Neural crest cell (in vitro differentiated cells): ENCODE results near the gene ADIG. TPM values are rescaled to one million over a fixed set of nuclear protein-coding genes. Genes with fewer than 3 reads are reported as not detected.

Source experiments
- DNase-seq: peaks from one replicate; pipeline ENCODE4 v3.0.0; 2021; ENCODE audit warnings: low read depth, mixed read lengths, low spot score
- H3K27ac Mint-ChIP-seq: one replicate; pipeline ENCODE4 v1.8.0; 2021; ENCODE audit warnings: mild to moderate bottlenecking, mixed read lengths; ENCODE audit not compliant: unreplicated experiment
- H3K27me3 Mint-ChIP-seq: 2 replicates; pipeline ENCODE4 v1.8.0; 2021; ENCODE audit warnings: low read depth, mild to moderate bottlenecking, mixed read lengths
- H3K36me3 Mint-ChIP-seq: 2 replicates; pipeline ENCODE4 v1.8.0; 2021; ENCODE audit warnings: low read depth, mild to moderate bottlenecking, mixed read lengths
- H3K4me1 Mint-ChIP-seq: 2 replicates; pipeline ENCODE4 v1.8.0; 2021; ENCODE audit warnings: mixed read lengths
- H3K4me3 Mint-ChIP-seq: one replicate; pipeline ENCODE4 v1.8.0; 2021; ENCODE audit warnings: mild to moderate bottlenecking, mixed read lengths
- H3K9me3 Mint-ChIP-seq: 2 replicates; pipeline ENCODE4 v1.8.0; 2021; ENCODE audit warnings: mixed read lengths
- total RNA-seq: library from RNA; stranded (reverse); gene quantifications from 2 replicates; pipeline ENCODE4 v1.2.1, GENCODE V29; 2021
- TF ChIP-seq, protein P1 (sequence below): fragments of 200-600 bp; sonication (generic); conservative IDR thresholded peaks from 2 replicates; pipeline ENCODE4 v1.5.0; 2021; ENCODE audit warnings: antibody characterized with exemption, mild to moderate bottlenecking

The ADIG gene
- total RNA-seq, 1 donor from 2014 or later: not detected

DNA sequence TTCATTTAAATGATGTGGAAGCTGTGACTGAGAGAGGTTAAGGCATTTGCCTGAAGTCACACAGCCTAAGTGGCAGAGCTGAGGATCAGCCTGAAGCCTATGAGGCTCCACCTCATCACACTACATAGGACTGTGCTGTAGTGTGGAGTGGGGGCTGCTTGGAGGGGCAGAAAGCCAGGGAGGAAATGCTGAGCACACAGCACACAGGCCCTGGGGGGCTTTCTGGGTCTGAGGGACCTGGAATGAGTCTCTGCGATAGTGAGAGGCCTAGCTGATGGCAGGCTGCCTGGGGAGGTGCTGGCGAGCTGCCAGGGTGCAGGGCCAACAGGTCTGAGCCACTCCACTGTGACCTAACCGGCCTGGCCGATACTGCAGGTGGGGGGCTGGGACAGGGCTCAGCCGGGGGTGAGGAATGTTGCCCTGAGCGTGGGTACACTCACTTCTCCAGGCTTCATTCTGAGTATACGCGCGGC, 18.4 kb downstream of the ADIG start:
- Mint-ChIP-seq H3K4me1 (peaks cover 11% of the 10 kb centered on the region), H3K4me3 (no peak overlapping the region), H3K36me3 (no peaks in the 10 kb centered on the region), H3K27me3 (peaks cover 53% of the 10 kb centered on the region), H3K27ac (no peak overlapping the region), H3K9me3 (no peaks in the 10 kb centered on the region)
- TF ChIP-seq, protein P1, sequence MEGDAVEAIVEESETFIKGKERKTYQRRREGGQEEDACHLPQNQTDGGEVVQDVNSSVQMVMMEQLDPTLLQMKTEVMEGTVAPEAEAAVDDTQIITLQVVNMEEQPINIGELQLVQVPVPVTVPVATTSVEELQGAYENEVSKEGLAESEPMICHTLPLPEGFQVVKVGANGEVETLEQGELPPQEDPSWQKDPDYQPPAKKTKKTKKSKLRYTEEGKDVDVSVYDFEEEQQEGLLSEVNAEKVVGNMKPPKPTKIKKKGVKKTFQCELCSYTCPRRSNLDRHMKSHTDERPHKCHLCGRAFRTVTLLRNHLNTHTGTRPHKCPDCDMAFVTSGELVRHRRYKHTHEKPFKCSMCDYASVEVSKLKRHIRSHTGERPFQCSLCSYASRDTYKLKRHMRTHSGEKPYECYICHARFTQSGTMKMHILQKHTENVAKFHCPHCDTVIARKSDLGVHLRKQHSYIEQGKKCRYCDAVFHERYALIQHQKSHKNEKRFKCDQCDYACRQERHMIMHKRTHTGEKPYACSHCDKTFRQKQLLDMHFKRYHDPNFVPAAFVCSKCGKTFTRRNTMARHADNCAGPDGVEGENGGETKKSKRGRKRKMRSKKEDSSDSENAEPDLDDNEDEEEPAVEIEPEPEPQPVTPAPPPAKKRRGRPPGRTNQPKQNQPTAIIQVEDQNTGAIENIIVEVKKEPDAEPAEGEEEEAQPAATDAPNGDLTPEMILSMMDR: no peak
- DNase-seq: no peak

DNA sequence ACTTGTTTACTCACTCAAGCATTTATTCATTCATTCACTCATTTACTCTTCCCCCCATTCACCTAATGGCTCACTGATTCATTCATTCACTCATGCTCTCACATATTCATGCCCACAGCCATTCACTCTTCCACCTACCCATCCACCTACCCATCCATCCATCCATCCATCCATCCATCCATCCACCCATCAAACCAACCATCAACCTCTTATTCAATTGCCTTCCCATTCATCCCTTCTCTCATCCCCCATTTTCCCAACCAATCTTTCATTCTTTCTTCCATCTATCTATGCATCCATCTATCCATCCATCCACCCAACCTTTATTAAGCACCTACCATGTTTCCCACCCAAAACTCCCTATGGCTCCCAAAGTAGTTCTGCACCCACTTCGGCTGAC, 19.1 kb downstream of the ADIG start:
- H3K27ac Mint-ChIP-seq: no peak overlapping the region
- H3K4me3 Mint-ChIP-seq: no peak overlapping the region
- peaks cover 53% of the 10 kb centered on the region for H3K27me3 Mint-ChIP-seq
- H3K9me3 Mint-ChIP-seq: no peaks in the 10 kb centered on the region
- TF ChIP-seq, protein P1: no peak
- no peaks in the 10 kb centered on the region for H3K36me3 Mint-ChIP-seq
- H3K4me1 Mint-ChIP-seq: peaks cover 15% of the 10 kb centered on the region
- no peak for DNase-seq

DNA sequence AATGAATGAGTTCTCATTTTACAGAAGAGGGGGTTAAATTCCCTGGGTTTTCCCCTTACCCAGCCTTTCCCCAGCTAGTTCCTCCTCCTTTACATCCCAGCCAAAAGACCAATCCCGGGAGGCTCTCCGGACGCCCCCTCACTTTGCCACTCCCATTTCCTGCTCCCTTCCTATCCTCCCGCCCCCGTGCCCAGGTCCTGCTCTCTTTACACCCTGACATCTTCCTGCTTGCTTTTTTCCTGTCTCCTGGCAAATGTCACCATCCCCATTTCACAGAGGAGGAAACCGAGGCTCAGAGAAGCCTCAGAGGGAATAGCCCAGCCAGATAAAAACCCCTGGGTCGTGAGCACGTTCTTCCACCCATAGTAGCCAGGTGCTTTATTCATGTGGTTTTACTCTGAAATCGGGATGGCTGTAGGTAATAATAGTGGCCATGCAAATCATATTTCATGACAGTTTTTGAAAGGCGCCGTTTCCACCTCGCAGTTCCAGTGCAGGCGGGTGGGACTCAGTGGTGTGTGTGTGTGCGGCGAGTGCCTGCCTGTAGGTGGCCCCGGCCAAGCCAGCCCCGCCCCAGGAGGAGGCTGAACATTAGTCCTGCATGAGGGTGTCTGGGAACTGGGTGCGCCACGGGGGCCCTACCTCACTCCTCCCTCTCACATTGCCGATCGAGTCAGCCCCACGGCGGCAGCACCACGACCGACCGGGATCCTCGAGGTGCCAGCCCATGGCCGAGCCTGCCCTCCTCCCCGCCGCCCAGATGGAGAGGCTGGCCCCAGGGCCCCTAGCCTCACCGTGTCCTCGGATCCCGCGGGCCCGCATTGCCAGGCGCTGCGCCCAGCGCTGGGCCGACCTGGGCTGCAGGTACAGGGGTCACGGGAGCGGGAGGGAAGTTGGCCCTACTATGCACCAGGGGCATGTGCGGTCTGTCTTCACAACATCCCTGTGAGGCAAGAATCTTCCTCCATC, 20.5 kb downstream of the ADIG start, which contains the start of gene ARHGAP40:
Gene ARHGAP40, plus strand, starts transcription at position 594 of the 969 bp plus-strand sequence.
- H3K4me1 Mint-ChIP-seq: peaks cover 19% of the 10 kb centered on the region
- DNase-seq: no peak
- no peak within 1 kb of the TSS for H3K4me3 Mint-ChIP-seq
- TF ChIP-seq, protein P1: peak; percentile 55
- H3K9me3 Mint-ChIP-seq: no peaks in the 10 kb centered on the region
- H3K36me3 Mint-ChIP-seq: no peaks in the 10 kb centered on the region
- H3K27ac Mint-ChIP-seq: peak within 1 kb of the TSS; percentile 58
- H3K27me3 Mint-ChIP-seq: peaks cover 53% of the 10 kb centered on the region

DNA sequence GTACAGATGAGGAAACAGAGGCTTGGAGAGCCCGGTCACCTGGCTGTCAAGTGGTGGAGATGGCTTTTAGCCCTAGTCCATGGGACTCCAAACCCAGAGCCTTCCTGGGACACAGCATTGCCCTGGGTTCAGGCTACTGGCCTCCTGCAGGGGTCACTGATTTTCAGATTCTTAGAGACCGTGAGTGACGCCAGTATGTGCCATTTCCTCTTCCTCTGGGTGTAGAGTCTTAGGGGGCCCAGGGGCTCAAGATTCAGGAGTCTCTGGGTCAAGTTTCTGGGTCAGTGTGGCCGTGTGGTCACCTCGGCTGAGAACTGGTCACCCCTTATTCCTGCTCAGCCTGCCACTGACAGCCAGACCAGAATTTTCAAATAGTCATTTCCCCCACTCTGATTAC, 21.2 kb downstream of the ADIG start:
- peaks cover 49% of the 10 kb centered on the region for H3K27me3 Mint-ChIP-seq
- no peaks in the 10 kb centered on the region for H3K36me3 Mint-ChIP-seq
- H3K4me3 Mint-ChIP-seq: no peak overlapping the region
- no peaks in the 10 kb centered on the region for H3K9me3 Mint-ChIP-seq
- no peak for DNase-seq
- H3K27ac Mint-ChIP-seq: no peak overlapping the region
- TF ChIP-seq, protein P1: no peak
- peaks cover 19% of the 10 kb centered on the region for H3K4me1 Mint-ChIP-seq

DNA sequence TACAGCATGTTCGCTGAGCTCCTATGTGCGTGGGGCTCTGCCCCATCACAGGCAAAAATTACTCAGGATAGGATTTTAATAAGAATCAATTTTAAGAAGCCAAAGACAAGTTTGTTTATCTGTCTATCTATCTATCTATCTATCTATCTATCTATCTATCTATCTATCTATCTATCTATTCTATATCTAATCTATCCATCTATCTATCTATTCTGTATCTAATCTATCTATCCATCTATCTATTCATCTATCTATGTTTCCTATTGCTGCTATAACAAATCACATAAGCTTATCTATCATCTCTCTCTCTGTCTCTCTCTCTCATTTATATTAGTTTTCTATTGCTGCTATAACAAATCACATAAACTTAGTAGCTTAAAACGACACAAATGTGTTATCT, 22.3 kb downstream of the ADIG start:
- no peak for DNase-seq
- H3K4me3 Mint-ChIP-seq: no peak overlapping the region
- TF ChIP-seq, protein P1: no peak
- H3K36me3 Mint-ChIP-seq: no peaks in the 10 kb centered on the region
- no peak overlapping the region for H3K27ac Mint-ChIP-seq
- H3K4me1 Mint-ChIP-seq: peaks cover 23% of the 10 kb centered on the region
- peaks cover 38% of the 10 kb centered on the region for H3K27me3 Mint-ChIP-seq
- no peaks in the 10 kb centered on the region for H3K9me3 Mint-ChIP-seq
